Motor neuron (in vitro differentiated cells): Measurements from ENCODE around the gene PICALM. TPM values are rescaled to one million over a fixed set of nuclear protein-coding genes. Genes with fewer than 3 reads are reported as not detected.
"Not testable (repeated sequence)": the region's sequence is repeated elsewhere in the genome, so short reads cannot be mapped to it uniquely, and the experiment has no call there.

Experiments
- ATAC-seq, 8 experiments: fragments of 200-7000 bp; cut with Tn5 transposase; replicated peaks in 6 of 8; 2 replicates each; pipeline ENCODE4 v1.8.0; 2021; ENCODE audit warnings: mild to moderate bottlenecking in 8 of 8, moderate library complexity in 8 of 8
- H3K27ac ChIP-seq, 2 donors: fragments of 250-450 bp; sonication (Bioruptor Pico); 2 replicates each; pipeline ENCODE4 v1.9.0; 2021; ENCODE audit warnings: antibody characterized with exemption in 2 of 2, mild to moderate bottlenecking in 2 of 2, moderate library complexity in 1 of 2
- H3K4me1 ChIP-seq, 2 donors: fragments of 250-450 bp; sonication (Bioruptor Pico); replicated peaks in 1 of 2; 2 replicates each; pipeline ENCODE4 v1.6.1; 2021; ENCODE audit warnings: antibody characterized with exemption in 2 of 2, mild to moderate bottlenecking in 2 of 2, moderate library complexity in 1 of 2
- H3K4me3 ChIP-seq, 5 donors: fragments of 250-450 bp; sonication (Bioruptor Pico); 2 replicates each; pipeline ENCODE4 v1.9.0; 2021; ENCODE audit warnings: antibody characterized with exemption in 5 of 5, mild to moderate bottlenecking in 5 of 5, moderate library complexity in 4 of 5
- WGBS, 10 experiments: fragments of 450-650 bp; shearing (Covaris generic); methylation state at CpG; one replicate each; pipeline ENCODE4 v1.0.0; 2022; 5-methylcytosine and 5-hydroxymethylcytosine counted together
- in situ Hi-C, 9 experiments: fragments of 400-800 bp; cut with MboI; loops; one replicate each; pipeline ENCODE4 v1.15.0; 2021; ENCODE audit warnings: low sequenced_read_pairs in 9 of 9, low pct_unique_long_range_greater_than_20kb in 2 of 9; ENCODE audit not compliant: unreplicated experiment in 9 of 9
- total RNA-seq, 8 experiments: library from RNA; unstranded; fragments of 300-600 nt; gene quantifications; 2 replicates each; pipeline versions ENCODE4 v1.2.3 to v1.2.4, GENCODE V29; 2022

PICALM gene
- total RNA-seq, 8 experiments from 2014 or later, result 97.8 to 210 (median 121) TPM

DNA sequence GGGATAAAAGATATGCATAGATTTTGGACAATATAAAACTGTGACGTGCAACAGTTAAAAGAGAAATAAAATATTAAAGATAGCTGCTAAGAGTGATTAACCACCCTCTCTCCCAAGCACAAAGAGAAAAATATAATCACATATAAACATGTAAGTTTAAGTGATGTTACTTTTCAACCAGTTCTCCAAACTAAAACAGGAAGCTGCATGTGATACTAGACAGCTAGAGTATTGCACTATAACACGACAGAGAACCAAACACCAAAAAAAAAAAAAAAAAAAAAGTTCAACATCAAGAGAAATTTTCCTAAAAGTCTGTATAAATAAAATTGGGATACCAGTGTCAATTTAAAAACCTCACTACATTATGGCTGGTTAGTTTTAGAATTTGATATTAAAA, 79.1 kb downstream of the PICALM start:
- in situ Hi-C loops, result no loop called here
- no peaks in the 10 kb centered on the region for H3K4me1 ChIP-seq
- no peak overlapping the region for H3K27ac ChIP-seq
- ATAC-seq, result no peak
- H3K4me3 ChIP-seq, result no peak overlapping the region
- 55 to 100% (median 95%) methylated on average over 2 of the region's 2 CpGs for WGBS, 10 experiments

DNA sequence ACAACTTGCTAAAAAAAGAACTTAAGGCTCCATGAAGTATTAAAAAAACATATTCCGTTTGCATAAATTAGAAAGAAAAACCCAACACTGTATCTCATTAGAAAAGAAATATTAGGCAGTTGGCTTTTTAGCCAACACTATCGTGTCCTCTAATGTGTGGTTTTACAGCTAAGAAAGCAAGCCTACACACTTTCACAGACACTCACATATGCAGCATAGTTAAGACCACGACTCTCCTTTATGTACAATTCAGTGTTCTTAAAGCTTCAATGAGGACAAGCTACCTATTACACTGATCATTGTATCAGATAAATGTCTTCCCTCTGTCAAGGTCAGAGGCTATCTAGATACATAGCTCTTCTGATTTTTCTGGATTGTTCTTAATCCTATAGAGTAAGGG, 80.1 kb downstream of the PICALM start:
- in situ Hi-C loops, result no loop called here
- H3K4me3 ChIP-seq, result no peak overlapping the region
- H3K27ac ChIP-seq, result no peak overlapping the region
- WGBS, 10 experiments, result 42 to 100% (median 88%) methylated on average over 2 to 3 of the region's 3 CpGs
- H3K4me1 ChIP-seq, result no peaks in the 10 kb centered on the region
- no peak for ATAC-seq

DNA sequence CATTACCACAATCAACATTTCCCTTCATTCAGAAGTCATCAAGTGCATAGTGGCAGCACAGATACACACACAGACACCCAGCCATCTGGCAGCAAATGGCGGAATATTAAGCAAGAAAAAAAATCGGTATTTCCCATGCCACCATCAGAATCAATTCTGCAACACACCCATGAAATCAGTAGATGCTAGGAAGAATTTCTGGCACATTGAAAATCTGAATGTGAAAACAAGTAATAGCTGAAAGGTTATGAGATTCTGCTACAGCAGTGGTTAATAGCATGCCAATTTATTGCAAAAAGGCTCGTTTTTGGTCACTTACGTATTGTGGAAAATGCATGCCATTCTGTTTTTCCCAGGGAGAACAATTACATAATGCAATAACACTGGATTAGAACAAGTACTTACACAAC, 91.1 kb downstream of the PICALM start:
- WGBS, 10 experiments, result 26 to 100% (median 95%) methylated on average over 2 to 4 of the region's 4 CpGs; no CpG with 5 or more reads in 1 of the 10 experiments
- Histone ChIP-seq H3K4me1 (no peaks in the 10 kb centered on the region), H3K27ac (no peak overlapping the region), H3K4me3 (no peak overlapping the region)
- in situ Hi-C loops, result no loop called here
- peak in 1 of 8 experiments; percentile 30 for ATAC-seq

DNA sequence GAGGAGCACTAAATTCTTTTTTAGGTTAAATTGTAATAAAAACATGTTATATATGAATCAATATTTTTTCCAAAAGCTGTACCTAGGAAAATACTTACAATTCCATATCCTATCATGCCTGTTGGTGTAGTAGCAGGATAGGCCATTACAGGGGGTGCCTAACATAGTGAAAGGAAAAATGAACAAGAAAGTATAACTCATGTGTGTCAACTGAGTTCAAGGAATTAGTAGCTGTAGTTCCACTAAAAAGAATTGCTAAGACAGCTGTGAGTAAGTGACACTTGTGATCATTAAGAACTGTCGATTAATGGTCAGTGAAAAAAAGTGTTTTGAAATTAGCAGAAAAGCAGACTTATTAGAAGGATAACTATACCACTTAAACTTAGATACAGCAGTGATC, 92.4 kb downstream of the PICALM start:
- H3K4me3 ChIP-seq, result no peak overlapping the region
- in situ Hi-C loops, result no loop called here
- WGBS, 10 experiments, result 86 to 100% (median 100%) methylated on average over 1 of the region's 1 CpG; no CpG with 5 or more reads in 1 of the 10 experiments
- H3K27ac ChIP-seq, result no peak overlapping the region
- H3K4me1 ChIP-seq, result no peaks in the 10 kb centered on the region
- ATAC-seq, result no peak

DNA sequence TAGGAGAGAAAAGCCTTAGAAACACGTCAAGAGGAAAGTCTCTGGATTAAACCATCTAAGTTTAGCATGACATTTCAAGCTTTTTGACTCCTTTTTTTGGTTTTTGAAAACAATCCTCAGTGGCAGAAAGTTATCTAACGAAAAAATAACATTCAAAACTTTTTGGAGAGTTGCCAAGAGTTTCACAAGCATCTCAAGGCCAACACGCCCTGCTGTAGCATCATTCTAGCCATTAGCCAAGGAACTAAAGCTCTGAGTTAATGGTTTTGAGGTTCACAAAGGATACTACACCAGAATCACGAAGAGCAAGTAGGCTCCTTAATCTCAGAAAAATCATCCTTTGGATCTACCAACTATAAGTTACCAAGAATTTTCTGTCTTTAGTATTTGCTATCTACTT, 94.8 kb downstream of the PICALM start:
- H3K27ac ChIP-seq, result no peak overlapping the region
- no peaks in the 10 kb centered on the region for H3K4me1 ChIP-seq
- no peak for ATAC-seq
- H3K4me3 ChIP-seq, result no peak overlapping the region
- WGBS, 10 experiments, result 42 to 100% (median 93%) methylated on average over 3 to 4 of the region's 4 CpGs
- in situ Hi-C loops, result no loop called here

DNA sequence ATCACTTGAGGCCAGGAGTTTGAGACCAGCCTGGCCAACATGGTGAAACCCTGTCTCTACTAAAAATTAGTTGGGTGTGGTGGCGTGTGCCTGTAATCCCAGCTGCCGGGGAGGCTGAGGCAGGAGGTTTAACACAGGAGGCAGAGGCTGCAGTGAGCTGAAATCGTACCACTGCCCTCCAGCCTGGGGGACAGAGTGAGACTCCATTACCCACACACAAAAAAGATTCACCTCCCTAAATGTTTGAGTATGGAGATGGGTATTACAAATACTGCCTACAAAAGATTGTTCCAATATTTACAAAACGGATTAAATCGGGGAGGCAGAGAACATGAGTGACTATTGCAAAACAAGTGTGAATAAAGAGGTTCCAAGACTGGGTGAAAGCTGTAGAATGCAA, 98.3 kb downstream of the PICALM start:
- WGBS, 10 experiments, result 44 to 100% (median 99%) methylated on average over 1 to 4 of the region's 5 CpGs; no CpG with 5 or more reads in 2 of the 10 experiments
- in situ Hi-C loops, result no loop called here
- ATAC-seq, result no peak

DNA sequence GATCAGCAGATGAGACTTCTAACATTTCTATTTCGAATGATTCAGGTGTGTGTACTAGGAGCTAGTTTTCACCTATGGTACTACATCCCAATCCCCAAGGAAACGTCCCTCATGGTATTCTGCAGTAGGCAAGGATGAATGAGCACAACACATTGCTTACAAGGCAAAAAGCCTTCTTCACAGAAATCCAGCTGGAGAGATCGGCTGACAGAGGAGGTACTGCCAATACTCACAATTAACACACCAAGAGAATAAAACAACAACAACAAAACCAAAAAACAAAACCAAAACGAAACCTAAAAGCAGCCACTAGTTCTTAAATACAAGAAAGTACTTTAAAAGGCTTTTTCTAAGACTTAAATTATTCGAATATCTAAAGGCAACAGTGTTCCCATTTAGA, 101.4 kb downstream of the PICALM start:
- in situ Hi-C loops, result no loop called here
- Histone ChIP-seq H3K4me1 (no peaks in the 10 kb centered on the region), H3K27ac (no peak overlapping the region), H3K4me3 (no peak overlapping the region)
- no peak for ATAC-seq
- WGBS, 10 experiments, result 45 to 95% (median 76%) methylated on average over 2 to 5 of the region's 5 CpGs; no CpG with 5 or more reads in 1 of the 10 experiments

More for the DNA sequence above, 98.3 kb downstream of the PICALM start:
- no peaks in the 10 kb centered on the region for H3K4me1 ChIP-seq
- no peak overlapping the region for H3K27ac ChIP-seq
- no peak overlapping the region for H3K4me3 ChIP-seq

DNA sequence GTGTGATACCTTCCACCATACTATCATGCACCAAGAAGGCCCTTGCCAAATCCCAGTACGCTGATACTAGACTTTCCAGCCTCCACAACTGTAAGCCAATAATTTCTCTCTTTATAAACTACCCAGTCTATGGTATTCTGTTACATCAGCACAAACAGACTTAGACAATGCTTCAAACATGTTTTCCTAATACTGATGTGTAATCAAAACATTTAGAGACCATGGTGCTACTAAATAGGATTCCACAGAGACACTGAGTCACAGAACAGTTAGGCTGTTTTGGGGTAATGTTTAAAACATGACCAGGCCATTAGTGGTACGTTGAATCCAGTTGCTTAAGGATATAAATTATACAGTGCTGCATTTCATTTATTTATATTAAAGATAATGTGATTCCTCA, 103.7 kb downstream of the PICALM start:
- H3K4me1 ChIP-seq, result no peaks in the 10 kb centered on the region
- in situ Hi-C loops, result no loop called here
- H3K27ac ChIP-seq, result no peak overlapping the region
- WGBS, 10 experiments, result 50 to 100% (median 79%) methylated on average over 1 to 2 of the region's 2 CpGs; no CpG with 5 or more reads in 2 of the 10 experiments
- ATAC-seq, result no peak
- no peak overlapping the region for H3K4me3 ChIP-seq

DNA sequence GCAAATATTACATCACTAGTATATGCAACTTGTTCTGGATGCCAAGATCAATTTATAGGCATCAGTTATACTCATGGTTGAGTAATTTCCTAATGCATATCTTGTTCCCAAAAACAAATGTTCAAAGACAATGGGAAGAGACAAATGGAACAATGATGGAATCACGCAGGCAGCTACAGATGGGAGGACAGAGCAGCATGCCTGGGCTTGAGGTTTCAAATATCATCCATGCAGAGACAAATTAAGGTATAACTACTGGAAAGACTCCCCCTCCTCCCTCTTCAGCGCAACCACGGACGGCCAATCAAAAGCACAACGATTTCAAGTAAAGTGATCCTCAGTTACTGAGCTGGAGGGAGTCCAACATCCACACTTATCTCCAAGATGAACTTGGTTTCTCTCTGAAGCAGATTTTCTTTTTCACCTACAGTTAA, 106.9 kb downstream of the PICALM start:
- H3K4me1 ChIP-seq, result no peaks in the 10 kb centered on the region
- in situ Hi-C loops, result no loop called here
- H3K4me3 ChIP-seq, result no peak overlapping the region
- no peak for ATAC-seq
- 70 to 100% (median 91%) methylated on average over 1 to 5 of the region's 5 CpGs; no CpG with 5 or more reads in 2 of the 10 experiments for WGBS, 10 experiments
- no peak overlapping the region for H3K27ac ChIP-seq

DNA sequence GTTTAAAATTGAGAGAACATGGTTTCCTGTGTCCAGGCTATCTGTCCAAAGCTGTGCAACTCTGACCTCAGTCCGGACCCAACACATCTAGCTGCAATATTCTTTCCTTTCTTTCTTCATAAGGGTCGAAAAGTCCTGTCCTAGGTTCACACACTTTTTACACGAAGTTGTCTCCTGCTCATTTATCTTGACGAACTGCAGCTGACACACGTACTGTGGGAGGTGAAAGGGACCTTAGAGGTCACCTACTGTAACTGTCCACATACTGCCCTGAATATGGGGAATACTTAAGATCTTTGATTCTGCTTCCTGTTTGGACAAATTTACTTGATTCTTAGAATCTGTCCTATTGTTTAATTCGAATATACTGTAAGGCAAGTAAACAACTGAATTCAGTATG, 107.8 kb downstream of the PICALM start:
- no peak for ATAC-seq
- H3K27ac ChIP-seq, result no peak overlapping the region

DNA sequence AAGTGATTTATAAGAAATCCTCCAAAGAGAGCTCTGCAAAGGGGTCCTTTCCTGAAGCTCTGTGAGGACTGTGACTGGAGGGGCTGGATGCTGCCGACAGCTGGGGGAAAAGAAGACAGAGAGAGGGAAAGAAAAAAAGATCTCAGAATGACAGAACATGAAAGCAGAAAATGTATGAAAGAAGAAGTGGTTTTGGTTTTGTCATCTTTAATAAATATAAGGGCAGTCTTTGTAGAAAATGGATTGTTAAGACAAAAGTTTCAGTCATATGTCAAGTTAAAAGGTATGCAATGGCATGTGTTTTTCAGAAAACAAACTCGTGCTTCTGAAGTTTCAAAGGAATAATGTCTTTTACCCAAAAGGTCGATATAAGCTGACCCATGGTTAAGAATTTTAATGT, 108.2 kb downstream of the PICALM start:
- Histone ChIP-seq H3K4me3 (no peak overlapping the region), H3K4me1 (peaks cover 0 to 11% of the 10 kb centered on the region in 2 donors), H3K27ac (no peak overlapping the region)
- ATAC-seq, result no peak
- WGBS, 10 experiments, result 55 to 100% (median 89%) methylated on average over 1 to 3 of the region's 3 CpGs; no CpG with 5 or more reads in 2 of the 10 experiments
- in situ Hi-C loops, result no loop called here

More for the DNA sequence above, 107.8 kb downstream of the PICALM start:
- Histone ChIP-seq H3K4me3 (no peak overlapping the region), H3K4me1 (peaks cover 0 to 7% of the 10 kb centered on the region in 2 donors)
- 33 to 89% (median 60%) methylated on average over 1 to 5 of the region's 6 CpGs; no CpG with 5 or more reads in 1 of the 10 experiments for WGBS, 10 experiments
- in situ Hi-C loops, result no loop called here

DNA sequence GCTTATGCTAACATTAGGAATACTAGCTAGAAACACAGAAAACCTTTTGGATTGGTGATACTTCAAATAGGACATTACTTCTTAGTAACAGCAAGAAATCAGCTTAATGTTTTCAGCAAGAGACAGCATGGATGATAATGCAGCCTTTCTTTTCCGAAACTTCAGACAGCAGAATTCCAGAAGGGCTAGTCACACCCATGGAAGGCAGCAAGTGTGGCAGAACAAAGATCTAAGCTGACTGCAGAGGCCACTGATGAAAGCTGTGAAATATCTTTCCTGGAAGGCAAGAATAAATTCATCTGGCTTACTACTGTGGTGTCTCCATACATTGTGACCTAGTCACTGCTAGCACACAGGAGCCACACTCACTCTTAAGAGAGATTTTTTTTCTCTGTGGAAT, 113.4 kb downstream of the PICALM start:
- peak in 7 of 8 experiments; percentile 49 to 95 (median 74) for ATAC-seq
- WGBS, 10 experiments, result 56 to 92% (median 78%) methylated on average over 1 of the region's 1 CpG; no CpG with 5 or more reads in 6 of the 10 experiments
- H3K4me1 ChIP-seq, result peaks cover 0 to 17% of the 10 kb centered on the region in 2 donors
- H3K27ac ChIP-seq, result peak overlapping the region in 1 of 2 donors; percentile 10
- in situ Hi-C loops, result no loop called here
- no peak overlapping the region for H3K4me3 ChIP-seq

DNA sequence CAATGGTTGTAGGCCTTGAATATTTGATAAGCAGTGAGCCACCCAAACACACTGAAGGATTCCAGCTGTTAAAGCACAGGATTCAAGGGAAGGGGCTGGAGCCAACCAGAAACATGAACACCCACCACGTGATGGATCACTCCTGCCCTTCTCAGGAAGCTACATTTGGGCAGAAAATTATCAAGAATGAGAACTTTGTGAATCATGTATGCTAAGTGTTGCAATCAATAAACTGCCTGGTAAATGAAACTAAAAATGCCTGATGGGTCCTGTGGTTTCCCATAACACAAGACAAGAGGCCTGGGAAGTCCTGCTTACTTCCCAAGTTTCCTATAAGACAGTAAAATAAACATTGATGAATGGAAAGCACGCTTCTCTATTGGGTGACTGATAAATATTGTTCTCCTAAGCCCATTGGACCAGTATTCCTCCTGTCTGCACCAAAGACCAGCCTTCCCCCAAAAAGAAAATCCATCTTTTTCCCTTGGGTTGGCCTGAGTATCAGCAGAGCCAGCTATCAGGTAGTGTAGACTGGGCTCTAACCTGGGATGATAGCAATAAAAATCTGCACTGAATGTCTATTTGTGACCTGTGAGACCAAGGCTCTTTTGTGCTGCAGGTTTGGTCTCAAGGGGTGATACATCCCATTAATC, 115.3 kb downstream of the PICALM start:
- no peak overlapping the region for H3K4me3 ChIP-seq
- no peak overlapping the region for H3K27ac ChIP-seq
- peak in 2 of 8 experiments; percentile 36 to 53 for ATAC-seq
- in situ Hi-C loops, result no loop called here
- H3K4me1 ChIP-seq, result peaks cover 0 to 17% of the 10 kb centered on the region in 2 donors
- WGBS, 10 experiments, result 38 to 100% (median 88%) methylated on average over 1 of the region's 2 CpGs; no CpG with 5 or more reads in 5 of the 10 experiments

DNA sequence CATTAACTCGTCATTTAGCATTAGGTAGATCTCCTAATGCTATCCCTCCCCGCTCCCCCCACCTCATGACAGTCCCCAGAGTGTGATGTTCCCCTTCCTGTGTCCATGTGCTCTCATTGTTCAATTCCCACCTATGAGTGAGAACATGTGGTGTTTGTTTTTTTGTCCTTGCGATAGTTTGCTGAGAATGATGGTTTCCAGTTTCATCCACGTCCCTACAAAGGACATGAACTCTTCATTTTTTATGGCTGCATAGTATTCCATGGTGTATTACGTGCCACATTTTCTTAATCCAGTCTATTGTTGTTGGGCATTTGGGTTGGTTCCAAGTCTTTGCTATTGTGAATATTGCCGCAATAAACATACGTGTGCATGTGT, 116.8 kb downstream of the PICALM start:
- WGBS, 10 experiments, result 100% methylated on average over 1 of the region's 7 CpGs; no CpG with 5 or more reads in 9 of the 10 experiments
- peaks cover 0 to 17% of the 10 kb centered on the region in 2 donors for H3K4me1 ChIP-seq
- H3K4me3 ChIP-seq, in situ Hi-C loops, H3K27ac ChIP-seq, ATAC-seq: not testable (repeated sequence)
